Ovary (tissue), 9 donors: ENCODE measurements around the gene MAGEH1. TPM values are rescaled to one million over a fixed set of nuclear protein-coding genes. Genes with fewer than 3 reads are reported as not detected.

Experiments used
- DNase-seq, 5 donors: peaks; one replicate each; pipeline ENCODE4 v3.0.0-alpha.2; 2019 to 2020
- H3K27ac ChIP-seq, 2 donors: fragments of 200-600 bp; one replicate each; pipeline versions ENCODE4 v1.5.1 to v1.8.0; 2019 to 2022
- H3K27me3 ChIP-seq: fragments of 200-600 bp; one replicate; pipeline ENCODE4 v1.8.0; 2022
- H3K36me3 ChIP-seq: fragments of 200-600 bp; sonication (generic); one replicate; pipeline ENCODE4 v1.5.1; 2019
- H3K4me1 ChIP-seq: one replicate; pipeline ENCODE4 v1.8.1; 2013; ENCODE audit warnings: mild to moderate bottlenecking, moderate library complexity; ENCODE audit not compliant: insufficient read depth
- H3K4me3 ChIP-seq: fragments of 200-600 bp; sonication (generic); one replicate; pipeline ENCODE4 v1.5.1; 2017
- H3K9me3 ChIP-seq, 2 donors: fragments of 200-600 bp in 1 of 2; sonication (generic) in 1 of 2; one replicate each; pipeline versions ENCODE4 v1.5.1 to v1.8.1; 2013 to 2019; ENCODE audit warnings: mild to moderate bottlenecking in 1 of 2, moderate library complexity in 1 of 2
- CTCF ChIP-seq, 3 donors: fragments of 450-650 bp in 2 of 3; fragments of 200-600 bp in 1 of 3; IDR thresholded peaks; one replicate each; pipeline versions ENCODE4 v1.5.1 to v1.8.0; 2016 to 2022; ENCODE audit warnings: antibody characterized with exemption in 3 of 3, mild to moderate bottlenecking in 1 of 3
- EP300 ChIP-seq: sonication (generic); formaldehyde crosslinking; IDR thresholded peaks from one replicate; pipeline ENCODE4 v1.6.1; 2017; ENCODE audit warnings: antibody characterized with exemption
- POLR2A ChIP-seq: fragments of 450-650 bp; IDR thresholded peaks from one replicate; pipeline ENCODE4 v1.6.1; 2017; ENCODE audit warnings: antibody characterized with exemption, mild to moderate bottlenecking, moderate library complexity
- WGBS, 3 donors: extraction: QIAGEN DNeasy Blood & Tissue Kit in 1 of 3; methylation state at CpG; one replicate each; pipeline versions ENCODE4 v1.1.5 to v1.1.7; 2013 to 2017; 5-methylcytosine and 5-hydroxymethylcytosine counted together
- intact Hi-C, 4 donors: fragments of 100-400 bp; cut with DNase I; formaldehyde crosslinking; loops; one replicate each; pipeline versions ENCODE4 v1.11.0 to v1.15.1; 2022 to 2023
- microRNA-seq, 3 donors: library from miRNA; unstranded; fragments of <30 nt; microRNA quantifications; one replicate each; pipeline versions ENCODE4 to v1.2.0, GENCODE V29; 2019 to 2020
- polyA plus RNA-seq, 2 donors: library from polyadenylated mRNA; stranded (reverse); fragments of 200-250 nt in 1 of 2; fragments of 350-450 nt in 1 of 2; fragmentation: Illumina TruSeq in 1 of 2; extraction: RNeasy Lipid Tissue Mini Kit (QIAGEN cat#74804) in 1 of 2; gene quantifications; one replicate each; pipeline ENCODE4 v1.2.3, GENCODE V29; 2013 to 2014
- small RNA-seq: library from RNA; depleted of rRNA; stranded (forward); fragments of <200 nt; gene quantifications from one replicate; pipeline ENCODE3, GENCODE V24; 2016
- total RNA-seq, 7 donors: library from RNA; depleted of rRNA in 2 of 7; stranded (reverse); fragments of >200 nt in 2 of 7; fragmentation: NEBNext Ultra II Directional in 3 of 7; extraction: Animal tissue kit (Norgen Biotek cat#: 25700) in 3 of 7; gene quantifications; one replicate each; pipeline versions ENCODE4 v1.1.0 to v1.2.4, GENCODE V29; 2016 to 2023
- donor health status: DM: no; HTN: no; CAD: no; lungs with moderate emphysema.
- donor health status: DM: no; HTN: no; CAD: no.
- donor health status: Bipolar disorder and iron deficiency.
- donor health status: DM: yes; HTN: yes; CAD: no.
- donor health status: DM: no; HTN: no; CAD: no.
- donor health status: DM: yes; HTN: yes; CAD: no.

Gene MAGEH1
- total and polyA plus RNA-seq, 9 donors = 28.9 to 47.5 (median 38.4) TPM

DNA sequence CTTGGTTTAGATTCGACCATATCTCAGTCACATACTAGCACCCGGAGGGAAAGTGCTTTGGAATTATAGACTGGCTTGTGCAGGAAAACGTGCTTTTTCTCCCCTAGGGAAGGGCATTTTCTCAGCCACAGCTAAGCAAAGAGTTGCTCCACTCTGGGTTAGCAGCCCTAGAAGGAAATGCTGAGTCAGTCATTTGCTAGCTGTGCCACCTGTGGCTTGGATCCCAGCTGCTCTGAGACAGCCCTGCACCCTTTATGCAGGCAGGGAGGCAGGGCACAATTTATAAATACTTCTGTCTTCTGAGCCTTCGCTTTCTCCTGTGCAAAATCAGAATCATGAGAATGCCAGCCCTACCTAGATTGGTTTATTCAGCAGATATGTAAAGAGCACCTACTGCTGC lies 39.0 kb downstream of the MAGEH1 start:
- Histone ChIP-seq H3K4me3 (no peak overlapping the region), H3K27me3 (no peaks in the 10 kb centered on the region), H3K27ac (no peak overlapping the region), H3K36me3 (no peaks in the 10 kb centered on the region), H3K4me1 (no peaks in the 10 kb centered on the region), H3K9me3 (no peaks in the 10 kb centered on the region)
- WGBS, 3 donors = 59 to 77% (median 68%) methylated on average over 4 of the region's 4 CpGs
- no peak for DNase-seq
- intact Hi-C loops = no loop called here
- TF ChIP-seq POLR2A (no peak), CTCF (IDR thresholded peaks at IDR 0.05) (no peak), EP300 (no peak)

Small RNAs within 50 kb of the gene (microRNA-seq; reads per million reads assigned to microRNA genes)
- gene MIR4536-1 (0 reads per million in 3 donors), gene MIR4536-2 (0 reads per million in 3 donors)

Small RNAs within 50 kb of the gene (small RNA-seq; reads per million reads assigned to genes)
- not detected for gene MIR4536-2

Other genes starting within 250 kb of the MAGEH1 start
- gene PAGE5, start 231.8 kb upstream of the MAGEH1 start, total RNA-seq = not detected
- gene PAGE5, start 231.8 kb upstream of the MAGEH1 start, polyA plus RNA-seq = not detected
- not detected for gene PAGE3, start 187.2 kb upstream of the MAGEH1 start, total RNA-seq
- gene PAGE3, start 187.2 kb upstream of the MAGEH1 start, polyA plus RNA-seq = not detected
- 10 to 100 TPM in 1 of 7 donors, 1 to 10 TPM in 6; 4.0 to 12.1 (median 8.1) TPM for gene USP51, start 37.7 kb downstream of the MAGEH1 start, total RNA-seq
- 1 to 10 TPM; 2.8 to 8.2 TPM for gene USP51, start 37.7 kb downstream of the MAGEH1 start, polyA plus RNA-seq
- not detected for gene FOXR2, start 171.3 kb downstream of the MAGEH1 start, total RNA-seq
- gene FOXR2, start 171.3 kb downstream of the MAGEH1 start, polyA plus RNA-seq = not detected